Right renal pelvis (tissue), 4 donors: ENCODE data around the gene DENND4B. TPM values are rescaled to one million over a fixed set of nuclear protein-coding genes. Genes with fewer than 3 reads are reported as not detected.

ENCODE experiments used
- DNase-seq, 4 donors: peaks; one replicate each; pipeline ENCODE4 v3.0.0-alpha.2; 2013; ENCODE audit warnings: low read depth in 4 of 4, low spot score in 3 of 4, missing footprints in 1 of 4
- polyA plus RNA-seq, 4 donors: library from polyadenylated mRNA; unstranded; fragments of 120-200 nt; gene quantifications; one replicate each; pipeline ENCODE4 v1.2.1, GENCODE V29; 2013; ENCODE audit not compliant: insufficient read length in 4 of 4

Gene DENND4B
- polyA plus RNA-seq, 4 donors, result 27.6 to 40.0 (median 32.9) TPM

- no peak for DNase-seq
These were observed 27.0 kb upstream of the DENND4B start for GRCh38 chr1:153973525-153973924.

GRCh38 chr1:153973071-153973470, 26.6 kb upstream of the DENND4B start:
- DNase-seq, result no peak

- DNase-seq, result no peak
These were observed 23.8 kb upstream of the DENND4B start for GRCh38 chr1:153970346-153970745.

DNA sequence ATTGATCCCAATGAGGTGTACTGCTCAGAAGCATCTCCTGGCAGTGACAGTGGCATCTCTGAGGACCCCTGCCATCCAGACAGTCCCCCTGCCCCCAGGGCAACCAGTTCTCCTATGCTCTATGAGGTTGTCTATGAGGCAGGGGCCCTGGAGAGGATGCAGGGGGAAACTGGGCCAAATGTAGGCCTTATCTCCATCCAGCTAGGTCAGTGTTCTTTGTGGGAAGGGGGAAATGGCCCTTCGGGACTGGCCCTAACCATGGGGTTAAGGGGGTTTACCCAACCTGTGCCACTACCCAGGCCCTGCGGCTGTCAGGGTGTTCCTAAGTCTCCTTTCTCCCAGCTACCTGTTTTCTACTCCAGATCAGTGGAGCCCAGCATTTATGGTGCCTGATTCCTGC, 22.5 kb upstream of the DENND4B start:
- no peak for DNase-seq

GRCh38 chr1:153968408-153968807, 21.9 kb upstream of the DENND4B start:
- no peak for DNase-seq

DNA sequence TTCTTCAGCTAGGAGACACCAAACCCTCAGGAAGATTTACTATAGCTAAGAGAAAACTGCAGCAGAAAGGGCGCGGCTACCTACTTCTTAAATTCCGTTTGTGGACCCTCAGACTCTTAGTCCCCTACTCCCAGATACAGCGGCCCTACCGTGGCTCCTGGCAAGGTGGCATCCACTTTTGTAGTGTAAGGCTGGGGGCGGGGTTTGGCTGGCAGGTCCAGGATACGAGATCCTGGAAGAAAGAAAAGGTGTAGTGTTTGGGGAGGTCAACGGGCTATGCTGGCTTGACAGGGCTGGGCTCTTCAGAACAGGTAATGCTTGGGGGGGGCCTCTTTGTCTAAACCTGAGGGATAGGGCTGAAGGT, 21.5 kb upstream of the DENND4B start:
- DNase-seq, result no peak

GRCh38 chr1:153967107-153967999, 20.8 kb upstream of the DENND4B start, which contains the start of gene CREB3L4:
TSS of gene CREB3L4 (plus strand) at chr1:153967902. CDS start at chr1:153968526, 624 bp downstream.
- DNase-seq, result peak in 2 of 4 donors; percentile 96

- DNase-seq, result no peak
These were observed 17.4 kb upstream of the DENND4B start for GRCh38 chr1:153963850-153964331.

DNA sequence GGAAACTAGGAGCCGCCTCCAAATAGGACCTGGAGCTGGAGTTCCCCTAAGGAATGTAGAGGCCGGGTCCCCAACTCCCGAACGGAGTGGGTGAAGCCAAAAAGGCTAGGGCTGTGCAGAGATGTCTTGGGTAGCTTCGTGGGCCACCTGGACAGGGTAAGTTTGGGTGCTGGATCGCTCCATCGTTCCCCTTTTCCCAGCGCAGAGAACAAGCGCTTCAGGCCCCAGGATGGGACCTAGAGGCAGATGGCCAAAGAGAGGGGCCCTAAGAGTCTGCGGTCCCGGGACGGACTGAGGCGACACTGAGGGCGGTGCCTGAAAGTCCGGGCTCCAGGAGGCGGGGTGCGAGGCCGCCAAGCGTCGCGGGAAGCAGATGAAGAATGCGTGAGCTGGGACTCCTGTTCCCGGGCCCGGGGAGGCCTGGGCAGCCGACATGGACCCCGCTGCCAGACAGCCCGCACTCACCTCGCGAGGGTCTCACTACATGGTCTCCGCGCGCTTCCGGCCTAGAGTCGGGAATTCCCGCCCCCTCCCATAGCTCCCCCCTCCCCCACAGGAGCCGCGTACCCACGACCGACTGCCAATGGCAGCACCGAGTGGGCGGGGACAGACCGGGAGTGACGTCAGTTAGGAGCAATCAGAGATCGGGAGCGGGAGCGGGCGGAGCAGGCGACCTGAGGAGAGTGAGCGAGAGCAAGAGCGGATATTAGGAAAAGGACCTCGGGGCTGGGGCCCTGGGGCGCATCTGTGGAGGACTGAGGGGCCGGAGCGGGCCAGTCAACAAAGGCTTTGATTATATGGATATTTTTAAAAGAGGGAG, 16.7 kb upstream of the DENND4B start, which contains the start of gene SLC39A1:
Gene SLC39A1, minus strand, starts transcription at position 508 of the 820 bp plus-strand sequence. CDS start 822 bp downstream, outside the sequence.
- peak; percentile 96 to 98 (median 98) for DNase-seq

DNA sequence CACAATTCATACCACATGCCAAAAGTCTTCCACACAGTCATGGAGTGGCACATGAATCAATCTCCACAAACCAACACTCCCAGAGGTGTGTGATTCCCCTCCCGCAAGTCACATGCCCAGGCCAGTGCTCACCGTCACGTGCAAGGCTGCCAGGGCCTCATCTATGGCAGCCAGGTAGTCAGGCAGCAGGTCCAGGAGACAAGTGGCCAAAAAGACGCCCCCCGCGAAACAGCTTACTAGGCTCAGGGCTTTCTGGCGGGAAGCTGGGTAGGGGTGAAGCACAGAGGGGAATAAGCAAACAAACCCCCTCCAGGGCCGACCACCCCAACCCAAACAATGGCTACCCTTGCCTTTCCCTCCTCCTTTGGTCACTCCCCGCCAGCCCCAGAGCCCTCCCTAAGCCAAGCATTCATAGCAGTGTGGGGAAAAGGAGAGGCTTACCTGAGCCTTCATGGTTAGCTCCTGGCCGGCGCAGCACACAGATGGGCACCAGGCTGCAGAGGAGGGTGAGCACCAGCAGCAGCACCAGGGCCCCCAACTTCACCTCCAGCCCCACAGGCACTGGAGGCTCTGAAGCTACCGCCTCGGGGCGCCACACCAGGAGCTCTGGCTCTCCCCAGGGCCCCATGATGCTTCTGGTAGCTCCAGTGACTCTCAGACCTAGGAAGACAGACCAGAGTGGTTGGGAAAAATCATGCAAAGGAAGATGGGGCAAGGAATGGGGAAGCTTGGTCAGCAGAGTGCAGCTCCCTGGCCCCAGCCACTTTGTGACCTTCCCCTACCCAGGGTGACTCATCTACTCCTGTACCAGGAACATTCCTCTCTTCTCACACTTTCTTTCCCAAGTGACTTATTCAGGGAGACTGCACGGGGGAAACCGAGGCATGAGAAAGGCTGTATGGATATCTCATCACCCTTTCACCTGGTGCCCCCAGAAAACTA, 15.8 kb upstream of the DENND4B start:
- no peak for DNase-seq

- no peak for DNase-seq
These were observed 14.9 kb upstream of the DENND4B start for GRCh38 chr1:153961421-153961820.

- no peak for DNase-seq
These were observed 13.7 kb upstream of the DENND4B start for GRCh38 chr1:153960206-153960605.

- DNase-seq, result no peak
These were observed 12.9 kb upstream of the DENND4B start for GRCh38 chr1:153959454-153959853.

DNA sequence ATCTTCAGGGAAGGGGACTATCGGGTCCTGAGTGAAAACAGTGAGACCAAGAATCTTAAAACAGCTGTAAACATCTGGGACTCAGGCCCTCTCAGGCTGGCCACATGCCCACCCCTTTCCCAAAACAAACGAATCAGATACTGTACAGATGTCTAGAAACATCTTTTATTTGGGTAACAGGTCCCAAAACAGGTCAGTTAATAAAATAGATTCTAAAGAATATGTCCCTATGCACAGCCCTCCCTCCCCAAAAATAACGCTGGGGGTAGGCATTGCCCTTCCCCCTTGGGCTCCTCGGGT, 12.4 kb upstream of the DENND4B start:
- DNase-seq, result no peak

GRCh38 chr1:153958111-153958960, 11.8 kb upstream of the DENND4B start, which contains the start of gene CRTC2:
TSS of gene CRTC2 (minus strand) at chr1:153958612. CDS start at chr1:153958497, 115 bp downstream.
- DNase-seq, result peak; percentile 91 to 98 (median 96)

GRCh38 chr1:153957744-153958110, 11.2 kb upstream of the DENND4B start:
- no peak for DNase-seq

- DNase-seq, result no peak
These were observed 10.6 kb upstream of the DENND4B start for GRCh38 chr1:153956997-153957715.

DNA sequence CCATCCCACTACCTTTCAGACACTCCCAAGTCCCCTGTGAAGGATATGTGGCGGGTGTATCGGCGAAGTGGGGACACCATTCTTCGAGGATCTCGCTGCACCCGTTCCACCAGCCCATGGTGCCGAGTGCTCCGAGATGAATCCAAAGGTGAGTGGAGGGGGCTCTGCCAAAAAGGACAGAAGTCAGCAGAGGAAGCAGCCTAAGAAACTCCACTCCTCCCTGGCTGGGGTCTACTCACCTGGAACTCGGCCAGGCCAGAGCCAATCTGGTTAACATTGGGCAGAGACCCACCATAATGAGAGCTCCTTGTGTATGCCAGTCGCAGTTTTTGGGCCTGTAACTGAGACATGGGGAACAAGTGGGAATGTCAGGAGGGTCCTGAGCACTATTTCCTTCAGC, 8.3 kb upstream of the DENND4B start:
- DNase-seq, result no peak
